Smooth muscle cell (in vitro differentiated cells): Measurements from ENCODE around the gene PCMT1. TPM values are rescaled to one million over a fixed set of nuclear protein-coding genes. Genes with fewer than 3 reads are reported as not detected.
A peak's percentile ranks its signal among the peaks of the same experiment; 100 is the strongest.
"Not testable (repeated sequence)": the region's sequence is repeated elsewhere in the genome, so short reads cannot be mapped to it uniquely, and the experiment has no call there.

Source experiments
- DNase-seq: peaks from one replicate; lab custom pipeline; 2025; ENCODE audit not compliant: unreplicated experiment; lab: John Stamatoyannopoulos, UW
- H2AFZ ChIP-seq: fragments of 200-600 bp; sonication (generic); 2 replicates; pipeline ENCODE4 v1.6.0; 2016; ENCODE audit warnings: antibody characterized with exemption, low read depth, mild to moderate bottlenecking
- H3F3A ChIP-seq: fragments of 200-600 bp; sonication (generic); 2 replicates; pipeline ENCODE4 v1.6.0; 2017; ENCODE audit warnings: antibody characterized with exemption, low read depth
- H3K27ac ChIP-seq: fragments of 200-600 bp; sonication (generic); 2 replicates; pipeline ENCODE4 v1.5.1; 2016; ENCODE audit warnings: low read depth, mild to moderate bottlenecking
- H3K27me3 ChIP-seq: fragments of 200-600 bp; sonication (generic); 2 replicates; pipeline ENCODE4 v1.6.1; 2016; ENCODE audit warnings: low read depth, mild to moderate bottlenecking
- H3K36me3 ChIP-seq: fragments of 200-600 bp; sonication (generic); 2 replicates; pipeline ENCODE4 v1.5.1; 2016; ENCODE audit warnings: low read depth
- H3K4me1 ChIP-seq: fragments of 200-600 bp; sonication (generic); 2 replicates; pipeline ENCODE4 v1.5.1; 2016; ENCODE audit warnings: low read depth
- H3K4me2 ChIP-seq: fragments of 200-600 bp; sonication (generic); 2 replicates; pipeline ENCODE4 v1.6.0; 2016; ENCODE audit warnings: mild to moderate bottlenecking
- H3K4me3 ChIP-seq: fragments of 200-600 bp; sonication (generic); 2 replicates; pipeline ENCODE4 v1.5.1; 2016; ENCODE audit warnings: mild to moderate bottlenecking
- H3K79me2 ChIP-seq: fragments of 200-600 bp; sonication (generic); 2 replicates; pipeline ENCODE4 v1.6.0; 2016; ENCODE audit warnings: low read depth, mild to moderate bottlenecking
- H3K9ac ChIP-seq: fragments of 200-600 bp; sonication (generic); 2 replicates; pipeline ENCODE4 v1.6.0; 2016; ENCODE audit warnings: low read depth
- H3K9me3 ChIP-seq: fragments of 200-600 bp; sonication (generic); replicated peaks from 2 replicates; pipeline ENCODE4 v1.5.1; 2016; ENCODE audit warnings: low read depth
- H4K20me1 ChIP-seq: fragments of 200-600 bp; sonication (generic); 2 replicates; pipeline ENCODE4 v1.6.0; 2016; ENCODE audit warnings: low read depth
- CTCF ChIP-seq: fragments of 200-600 bp; sonication (generic); IDR thresholded peaks from 2 replicates; pipeline ENCODE4 v1.5.1; 2017; ENCODE audit warnings: borderline replicate concordance, mild to moderate bottlenecking, antibody characterized with exemption; ENCODE audit not compliant: insufficient read depth, poor library complexity, severe bottlenecking
- WGBS: methylation state at CpG from one replicate; pipeline ENCODE4 v1.1.7; 2016; ENCODE audit warnings: low lambda C conversion rate; 5-methylcytosine and 5-hydroxymethylcytosine counted together
- polyA plus RNA-seq: library from polyadenylated mRNA; unstranded; fragments of >200 nt; fragmentation: Nextera tagmentation; extraction: Ambion mirVana; gene quantifications from 2 replicates; pipeline ENCODE4 v1.2.1, GENCODE V29; 2016
- total RNA-seq: library from RNA; depleted of rRNA; stranded (reverse); fragments of >200 nt; gene quantifications from 2 replicates; pipeline ENCODE4 v1.2.3, GENCODE V29; 2014

Gene PCMT1
- total and polyA plus RNA-seq, 2 experiments from 2014 or later = 97.9 to 139 TPM

DNA sequence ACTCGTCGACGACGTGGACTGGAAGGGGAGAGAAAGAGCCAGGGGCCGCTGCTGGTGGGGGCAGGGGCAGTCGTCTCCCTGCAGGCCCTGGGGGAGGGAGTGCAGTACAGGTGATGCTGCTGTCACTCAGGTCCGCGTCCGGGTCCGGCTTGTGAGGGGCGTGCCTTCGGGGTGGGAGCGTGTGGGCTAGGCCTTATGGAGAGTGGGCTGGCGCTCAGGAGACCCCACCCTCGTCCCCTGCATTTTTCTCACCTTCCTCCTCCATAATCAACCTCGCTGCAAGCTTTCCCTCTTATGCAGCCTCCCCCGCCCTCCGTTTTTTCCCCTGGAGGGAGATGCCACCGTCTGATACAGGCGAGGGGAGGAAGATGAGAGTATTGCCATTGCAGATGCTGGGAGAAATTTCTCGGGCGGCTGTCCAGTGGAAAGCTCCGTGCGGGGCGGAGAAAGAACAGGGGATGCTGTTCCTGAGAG, 632 bp downstream of the PCMT1 start:
- no peak for TF ChIP-seq CTCF
- Histone ChIP-seq H4K20me1 (peaks cover 50% of the 10 kb centered on the region), H3K79me2 (peaks cover 66% of the 10 kb centered on the region), H3K4me1 (peaks cover 6% of the 10 kb centered on the region), H3K27ac (peak overlapping the region; percentile 74), H3K27me3 (no peaks in the 10 kb centered on the region), H3F3A (peaks cover 5% of the 10 kb centered on the region), H3K9me3 (no peaks in the 10 kb centered on the region), H3K4me3 (peak overlapping the region; percentile 96), H3K4me2 (peak overlapping the region; percentile 97), H3K36me3 (no peaks in the 10 kb centered on the region), H3K9ac (peak overlapping the region; percentile 89), H2AFZ (peak overlapping the region; percentile 96)
- 2% methylated on average over 18 of the region's 25 CpGs for WGBS
- peak; percentile 28 for DNase-seq

DNA sequence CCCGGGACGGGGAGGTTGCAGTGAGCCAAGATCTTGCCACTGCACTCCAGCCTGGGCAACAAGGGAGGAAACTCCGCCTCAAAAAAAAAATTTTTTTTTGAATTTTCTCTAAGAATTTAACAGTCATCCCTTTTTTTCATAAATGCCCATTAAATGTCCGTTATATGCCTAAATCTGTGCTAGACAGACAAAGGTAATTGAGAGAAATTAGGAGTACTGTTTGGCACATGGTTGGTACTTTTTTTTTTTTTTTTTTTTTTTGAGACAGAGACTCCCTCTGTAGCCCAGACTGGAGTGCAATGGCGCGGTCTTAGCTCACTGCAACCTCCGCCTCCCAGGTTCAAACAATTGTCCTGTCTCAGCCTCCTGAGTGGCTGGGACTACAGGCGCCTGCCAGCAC, 1.7 kb downstream of the PCMT1 start:
- peaks cover 6% of the 10 kb centered on the region for H3K4me1 ChIP-seq
- DNase-seq = no peak
- no peak overlapping the region for H2AFZ ChIP-seq
- H3K36me3 ChIP-seq = no peaks in the 10 kb centered on the region
- TF ChIP-seq CTCF = no peak
- no peaks in the 10 kb centered on the region for H3K27me3 ChIP-seq
- no peak overlapping the region for H3K9ac ChIP-seq
- H3K9me3 ChIP-seq = no peaks in the 10 kb centered on the region
- H3K27ac ChIP-seq = no peak overlapping the region
- H3F3A ChIP-seq = peaks cover 5% of the 10 kb centered on the region
- H4K20me1 ChIP-seq = peaks cover 61% of the 10 kb centered on the region
- peaks cover 67% of the 10 kb centered on the region for H3K79me2 ChIP-seq
- H3K4me2 ChIP-seq = peak overlapping the region; percentile 97
- H3K4me3 ChIP-seq = peak overlapping the region; percentile 96
- WGBS = 92% methylated on average over 8 of the region's 8 CpGs

GRCh38 chr6:149751920-149752319, 2.4 kb downstream of the PCMT1 start:
- H3K9me3 ChIP-seq, H3K4me1 ChIP-seq, H3K9ac ChIP-seq, H3K4me2 ChIP-seq, H3K4me3 ChIP-seq, H3K27me3 ChIP-seq, H2AFZ ChIP-seq, H3F3A ChIP-seq, H3K36me3 ChIP-seq, DNase-seq, H3K27ac ChIP-seq: not testable (repeated sequence)
- Histone ChIP-seq H3K79me2 (peaks cover 73% of the 10 kb centered on the region), H4K20me1 (peaks cover 67% of the 10 kb centered on the region)
- WGBS = 94% methylated on average over 5 of the region's 5 CpGs

DNA sequence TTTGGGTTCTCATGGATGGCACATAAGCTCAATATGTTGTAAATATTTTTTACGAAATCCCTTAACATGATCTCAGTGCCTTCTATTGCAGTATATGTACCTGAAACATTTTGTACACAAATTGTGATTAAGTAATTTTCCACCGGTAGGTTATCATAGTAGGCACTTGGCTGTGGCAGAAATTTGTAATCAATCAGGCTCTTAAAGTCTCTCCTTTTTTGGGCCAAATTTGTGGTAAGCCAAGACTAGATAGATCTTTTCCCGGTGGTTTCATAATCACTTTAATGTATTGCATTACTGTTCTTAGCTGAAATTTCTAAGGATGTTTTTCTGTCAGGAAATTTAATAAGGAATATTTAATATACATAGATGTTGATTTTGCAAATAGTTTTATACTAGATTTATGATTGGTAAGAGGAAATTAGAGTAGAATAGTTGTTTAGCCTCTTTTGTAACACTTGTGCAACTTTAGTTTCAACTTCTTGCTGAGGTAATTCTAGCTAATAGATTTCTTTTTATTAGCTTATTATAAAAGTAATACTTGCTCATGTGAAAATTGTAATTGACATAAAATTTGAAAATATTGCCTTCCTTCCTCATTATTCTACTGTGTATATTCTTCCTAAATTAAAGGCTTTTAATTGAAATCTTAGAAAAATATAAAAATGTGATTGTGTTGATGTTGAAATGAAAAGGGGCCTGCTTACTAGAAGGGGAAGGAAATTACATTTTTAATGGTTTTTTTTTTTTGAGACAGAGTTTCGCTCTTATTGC, 3.2 kb downstream of the PCMT1 start:
- Histone ChIP-seq H3K27ac (no peak overlapping the region), H3K9me3 (no peaks in the 10 kb centered on the region), H4K20me1 (peaks cover 76% of the 10 kb centered on the region), H3K36me3 (no peaks in the 10 kb centered on the region), H2AFZ (no peak overlapping the region), H3K4me2 (no peak overlapping the region), H3K4me3 (no peak overlapping the region), H3K27me3 (no peaks in the 10 kb centered on the region), H3K4me1 (peaks cover 6% of the 10 kb centered on the region), H3K9ac (no peak overlapping the region), H3F3A (peaks cover 2% of the 10 kb centered on the region), H3K79me2 (peaks cover 82% of the 10 kb centered on the region)
- 95% methylated on average over 4 of the region's 4 CpGs for WGBS
- no peak for DNase-seq
- no peak for TF ChIP-seq CTCF

DNA sequence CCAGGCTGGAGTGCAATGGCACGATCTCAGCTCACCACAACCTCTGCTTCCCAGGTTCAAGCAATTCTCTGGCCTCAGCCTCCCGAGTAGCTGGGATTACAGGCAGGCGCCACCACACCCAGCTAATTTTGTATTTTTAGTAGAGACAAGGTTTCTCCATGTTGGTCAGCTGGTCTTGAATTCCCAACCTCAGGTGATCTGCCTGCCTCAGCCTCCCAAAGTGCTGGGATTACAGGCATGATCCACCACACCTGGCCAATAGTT, 3.8 kb downstream of the PCMT1 start:
- H3K4me3 ChIP-seq, DNase-seq, H3K27me3 ChIP-seq, H3K27ac ChIP-seq, H3K4me2 ChIP-seq, H2AFZ ChIP-seq, H3K9me3 ChIP-seq, H3F3A ChIP-seq, H3K9ac ChIP-seq, H3K4me1 ChIP-seq, H3K36me3 ChIP-seq: not testable (repeated sequence)
- H4K20me1 ChIP-seq = peaks cover 81% of the 10 kb centered on the region
- H3K79me2 ChIP-seq = peaks cover 87% of the 10 kb centered on the region
- 96% methylated on average over 3 of the region's 3 CpGs for whole genome bisulfite sequencing
